Fibroblast of gingiva (primary cell): Measurements from ENCODE around the gene RCAN2.

Experiments
- DNase-seq: peaks from one replicate; pipeline ENCODE4 v3.0.0-alpha.2; 2011; ENCODE audit warnings: low read depth

RCAN2 gene

GRCh38 chr6:46491628-46492547, 639 bp upstream of the RCAN2 start:
- DNase-seq: peak; percentile 25

- no peak for DNase-seq
Measured at GRCh38 chr6:46490425-46491200, 636 bp downstream of the RCAN2 start.

- DNase-seq: no peak
Measured at GRCh38 chr6:46486181-46486580, 5.1 kb downstream of the RCAN2 start.

- no peak for DNase-seq
Measured at GRCh38 chr6:46484081-46484820, 7.0 kb downstream of the RCAN2 start.

GRCh38 chr6:46476301-46476700, 14.9 kb downstream of the RCAN2 start:
- DNase-seq: no peak

GRCh38 chr6:46473881-46474280, 17.4 kb downstream of the RCAN2 start:
- no peak for DNase-seq

- DNase-seq: no peak
Measured at GRCh38 chr6:46472243-46472642, 19.0 kb downstream of the RCAN2 start.

GRCh38 chr6:46469021-46469420, 22.2 kb downstream of the RCAN2 start:
- DNase-seq: no peak

- no peak for DNase-seq
Measured at GRCh38 chr6:46468403-46469010, 22.7 kb downstream of the RCAN2 start.

GRCh38 chr6:46466570-46466969, 24.7 kb downstream of the RCAN2 start:
- DNase-seq: no peak

GRCh38 chr6:46465294-46466165, 25.7 kb downstream of the RCAN2 start:
- DNase-seq: no peak

GRCh38 chr6:46456297-46456696, 35.0 kb downstream of the RCAN2 start:
- DNase-seq: no peak

- DNase-seq: no peak
Measured at GRCh38 chr6:46454691-46455090, 36.6 kb downstream of the RCAN2 start.

- peak; percentile 26 for DNase-seq
Measured at GRCh38 chr6:46453741-46454316, 37.4 kb downstream of the RCAN2 start.

GRCh38 chr6:46453216-46453615, 38.0 kb downstream of the RCAN2 start:
- peak; percentile 92 for DNase-seq

GRCh38 chr6:46452312-46452917, 38.8 kb downstream of the RCAN2 start:
- DNase-seq: no peak

- DNase-seq: no peak
Measured at GRCh38 chr6:46451343-46451742, 39.9 kb downstream of the RCAN2 start.

GRCh38 chr6:46444772-46445454, 46.3 kb downstream of the RCAN2 start:
- no peak for DNase-seq

- no peak for DNase-seq
Measured at GRCh38 chr6:46443623-46444022, 47.6 kb downstream of the RCAN2 start.

- no peak for DNase-seq
Measured at GRCh38 chr6:46440641-46441040, 50.6 kb downstream of the RCAN2 start.
